ENCODE data around the gene GLTPD2.

GLTPD2 gene

GRCh38 chr17:4742629-4743028 is 46.1 kb upstream of the GLTPD2 start:
- no peak for FAIRE-seq
- no peak for DNase-seq (ENCODE audit: insufficient read length, low spot score)
- no peak for TF ChIP-seq CTCF (IDR thresholded peaks at IDR 0.05; ENCODE audit: insufficient read depth, missing control alignments)

- TF ChIP-seq CTCF (IDR thresholded peaks at IDR 0.05; ENCODE audit: insufficient read depth, missing control alignments) = no peak
- no peak for DNase-seq (ENCODE audit: insufficient read length, low spot score)
- no peak for FAIRE-seq
Observed at GRCh38 chr17:4743216-4743615, 45.5 kb upstream of the GLTPD2 start.

GRCh38 chr17:4743898-4744297 is 44.9 kb upstream of the GLTPD2 start:
- FAIRE-seq = no peak

GRCh38 chr17:4744999-4745969 is 43.5 kb upstream of the GLTPD2 start:
- TF ChIP-seq CTCF (IDR thresholded peaks at IDR 0.05; ENCODE audit: insufficient read depth, missing control alignments) = no peak
- FAIRE-seq (no peak), DNase-seq (ENCODE audit: insufficient read length, low spot score) (no peak)

More at GRCh38 chr17:4743898-4744297, 44.9 kb upstream of the GLTPD2 start:
- TF ChIP-seq CTCF (IDR thresholded peaks at IDR 0.05; ENCODE audit: insufficient read depth, missing control alignments) = no peak
- no peak for DNase-seq (ENCODE audit: insufficient read length, low spot score)

GRCh38 chr17:4747847-4748246 is 40.9 kb upstream of the GLTPD2 start:
- FAIRE-seq (no peak), DNase-seq (ENCODE audit: insufficient read length, low spot score) (no peak)
- TF ChIP-seq CTCF (IDR thresholded peaks at IDR 0.05; ENCODE audit: insufficient read depth, missing control alignments) = no peak

GRCh38 chr17:4748686-4749085 is 40.1 kb upstream of the GLTPD2 start:
- FAIRE-seq = no peak
- no peak for DNase-seq (ENCODE audit: insufficient read length, low spot score)
- TF ChIP-seq CTCF (IDR thresholded peaks at IDR 0.05; ENCODE audit: insufficient read depth, missing control alignments) = no peak

GRCh38 chr17:4750606-4751005 is 38.2 kb upstream of the GLTPD2 start:
- FAIRE-seq (no peak), DNase-seq (ENCODE audit: insufficient read length, low spot score) (no peak)

More at GRCh38 chr17:4750606-4751005, 38.2 kb upstream of the GLTPD2 start:
- TF ChIP-seq CTCF (IDR thresholded peaks at IDR 0.05; ENCODE audit: insufficient read depth, missing control alignments) = no peak

Data from D721Med (cell line).